IMR-90 (cell line): ENCODE measurements around the gene METTL4.

Experiments
- CEBPB ChIP-seq: IDR thresholded peaks from 2 replicates; pipeline ENCODE4 v1.6.1; 2012; ENCODE audit warnings: low read depth, low read length, improper control_type of control experiment
- FOS ChIP-seq: fragments of 150-350 bp; IDR thresholded peaks from 2 replicates; pipeline ENCODE4 v1.6.1; 2016; ENCODE audit warnings: low read depth, low read length
- MAFK ChIP-seq: IDR thresholded peaks from 2 replicates; pipeline ENCODE4 v1.6.1; 2012; ENCODE audit warnings: low read depth, low read length, improper control_type of control experiment
- MAZ ChIP-seq: IDR thresholded peaks from 2 replicates; pipeline ENCODE4 v1.6.1; 2012; ENCODE audit warnings: low read depth, mild to moderate bottlenecking, low read length, improper control_type of control experiment, moderate library complexity, borderline replicate concordance
- NFE2L2 ChIP-seq: fragments of 150-350 bp; IDR thresholded peaks from 2 replicates; pipeline ENCODE4 v1.6.1; 2016; ENCODE audit warnings: low read depth, mild to moderate bottlenecking, low read length
- POLR2A ChIP-seq: IDR thresholded peaks from 2 replicates; pipeline ENCODE4 v1.6.1; 2012; ENCODE audit warnings: mild to moderate bottlenecking, low read depth, low read length
- RAD21 ChIP-seq: IDR thresholded peaks from 2 replicates; pipeline ENCODE4 v1.6.1; 2012; ENCODE audit warnings: low read length, improper control_type of control experiment
- RCOR1 ChIP-seq: IDR thresholded peaks from 2 replicates; pipeline ENCODE4 v1.6.1; 2012; ENCODE audit warnings: mild to moderate bottlenecking, low read length, improper control_type of control experiment; ENCODE audit not compliant: insufficient replicate concordance
- SMC3 ChIP-seq: fragments of 150-350 bp; IDR thresholded peaks from 2 replicates; pipeline ENCODE4 v1.6.1; 2016; ENCODE audit warnings: low read depth, mild to moderate bottlenecking, antibody characterized with exemption, low read length, moderate library complexity
- TF ChIP-seq, protein P1 (sequence below): conservative IDR thresholded peaks from 2 replicates; pipeline ENCODE4 v1.5.1; 2012; ENCODE audit warnings: mild to moderate bottlenecking, low read depth, low read length, improper control_type of control experiment
- TF ChIP-seq, protein P2 (sequence below): fragments of 150-350 bp; IDR thresholded peaks from 2 replicates; pipeline ENCODE4 v1.6.1; 2017; ENCODE audit warnings: mild to moderate bottlenecking, antibody characterized with exemption, low read length, low read depth

DNA sequence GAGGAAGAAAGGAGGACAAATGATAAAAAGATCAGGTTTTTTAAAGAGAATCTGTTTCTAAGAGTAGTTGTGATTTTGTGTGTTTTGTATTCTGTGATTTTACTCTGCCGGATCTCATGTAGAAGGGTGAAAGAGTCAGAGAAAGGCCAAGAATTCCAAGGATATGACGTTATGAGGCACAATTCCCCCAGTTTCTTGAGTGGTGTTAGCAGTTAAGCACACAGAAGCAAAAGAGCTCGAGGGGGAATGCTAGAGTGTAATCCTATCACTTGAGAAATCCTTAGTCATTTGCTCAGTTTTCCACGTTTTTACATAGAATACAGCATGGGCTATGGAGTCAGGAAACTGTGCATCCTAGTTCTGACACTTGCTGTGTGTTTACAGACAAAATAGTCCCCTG is 34.8 kb downstream of the METTL4 start:
- TF ChIP-seq, protein P1, sequence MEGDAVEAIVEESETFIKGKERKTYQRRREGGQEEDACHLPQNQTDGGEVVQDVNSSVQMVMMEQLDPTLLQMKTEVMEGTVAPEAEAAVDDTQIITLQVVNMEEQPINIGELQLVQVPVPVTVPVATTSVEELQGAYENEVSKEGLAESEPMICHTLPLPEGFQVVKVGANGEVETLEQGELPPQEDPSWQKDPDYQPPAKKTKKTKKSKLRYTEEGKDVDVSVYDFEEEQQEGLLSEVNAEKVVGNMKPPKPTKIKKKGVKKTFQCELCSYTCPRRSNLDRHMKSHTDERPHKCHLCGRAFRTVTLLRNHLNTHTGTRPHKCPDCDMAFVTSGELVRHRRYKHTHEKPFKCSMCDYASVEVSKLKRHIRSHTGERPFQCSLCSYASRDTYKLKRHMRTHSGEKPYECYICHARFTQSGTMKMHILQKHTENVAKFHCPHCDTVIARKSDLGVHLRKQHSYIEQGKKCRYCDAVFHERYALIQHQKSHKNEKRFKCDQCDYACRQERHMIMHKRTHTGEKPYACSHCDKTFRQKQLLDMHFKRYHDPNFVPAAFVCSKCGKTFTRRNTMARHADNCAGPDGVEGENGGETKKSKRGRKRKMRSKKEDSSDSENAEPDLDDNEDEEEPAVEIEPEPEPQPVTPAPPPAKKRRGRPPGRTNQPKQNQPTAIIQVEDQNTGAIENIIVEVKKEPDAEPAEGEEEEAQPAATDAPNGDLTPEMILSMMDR = no peak
- TF ChIP-seq, protein P2, sequence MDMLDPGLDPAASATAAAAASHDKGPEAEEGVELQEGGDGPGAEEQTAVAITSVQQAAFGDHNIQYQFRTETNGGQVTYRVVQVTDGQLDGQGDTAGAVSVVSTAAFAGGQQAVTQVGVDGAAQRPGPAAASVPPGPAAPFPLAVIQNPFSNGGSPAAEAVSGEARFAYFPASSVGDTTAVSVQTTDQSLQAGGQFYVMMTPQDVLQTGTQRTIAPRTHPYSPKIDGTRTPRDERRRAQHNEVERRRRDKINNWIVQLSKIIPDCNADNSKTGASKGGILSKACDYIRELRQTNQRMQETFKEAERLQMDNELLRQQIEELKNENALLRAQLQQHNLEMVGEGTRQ = no peak
- TF ChIP-seq MAFK (no peak), FOS (no peak), POLR2A (no peak), RAD21 (no peak), NFE2L2 (no peak), MAZ (no peak), SMC3 (no peak), RCOR1 (no peak), CEBPB (no peak)
